OCI-LY7 (cell line): ENCODE measurements around the gene PPBP.

Experiments used
- CTCF ChIP-seq: fragments of 200-600 bp; sonication (generic); conservative IDR thresholded peaks from 2 replicates; pipeline ENCODE4 v1.5.1; 2014; ENCODE audit warnings: mild to moderate bottlenecking, antibody characterized with exemption, low read length, moderate library complexity, mixed read lengths
- EZH2phosphoT487 ChIP-seq: fragments of 200-600 bp; sonication (generic); IDR thresholded peaks from 2 replicates; pipeline ENCODE4 v1.6.1; 2018; ENCODE audit warnings: low read depth, borderline replicate concordance, mild to moderate bottlenecking, mixed run types, antibody characterized with exemption, low read length, moderate library complexity, mixed read lengths

GRCh38 chr4:73989031-73989430 is 1.0 kb upstream of the PPBP start:
- TF ChIP-seq CTCF (no peak), EZH2phosphoT487 (no peak)
